Bladder microvascular endothelial cell (primary cell): ENCODE results near the gene ERCC5. TPM values are rescaled to one million over a fixed set of nuclear protein-coding genes. Genes with fewer than 3 reads are reported as not detected.

Experiments
- total RNA-seq: library from RNA; depleted of rRNA; stranded (reverse); fragments of >200 nt; gene quantifications from 2 replicates; pipeline ENCODE4 v1.2.3, GENCODE V29; 2014

Gene ERCC5
- total RNA-seq, result 27.8 and 40.3 TPM in 2 replicates

GRCh38 chr13:102845630-102846260, at the start of gene ERCC5:
Gene ERCC5 (plus strand): TSS chr13:102846032. CDS start chr13:102846267, 235 bp downstream.

DNA sequence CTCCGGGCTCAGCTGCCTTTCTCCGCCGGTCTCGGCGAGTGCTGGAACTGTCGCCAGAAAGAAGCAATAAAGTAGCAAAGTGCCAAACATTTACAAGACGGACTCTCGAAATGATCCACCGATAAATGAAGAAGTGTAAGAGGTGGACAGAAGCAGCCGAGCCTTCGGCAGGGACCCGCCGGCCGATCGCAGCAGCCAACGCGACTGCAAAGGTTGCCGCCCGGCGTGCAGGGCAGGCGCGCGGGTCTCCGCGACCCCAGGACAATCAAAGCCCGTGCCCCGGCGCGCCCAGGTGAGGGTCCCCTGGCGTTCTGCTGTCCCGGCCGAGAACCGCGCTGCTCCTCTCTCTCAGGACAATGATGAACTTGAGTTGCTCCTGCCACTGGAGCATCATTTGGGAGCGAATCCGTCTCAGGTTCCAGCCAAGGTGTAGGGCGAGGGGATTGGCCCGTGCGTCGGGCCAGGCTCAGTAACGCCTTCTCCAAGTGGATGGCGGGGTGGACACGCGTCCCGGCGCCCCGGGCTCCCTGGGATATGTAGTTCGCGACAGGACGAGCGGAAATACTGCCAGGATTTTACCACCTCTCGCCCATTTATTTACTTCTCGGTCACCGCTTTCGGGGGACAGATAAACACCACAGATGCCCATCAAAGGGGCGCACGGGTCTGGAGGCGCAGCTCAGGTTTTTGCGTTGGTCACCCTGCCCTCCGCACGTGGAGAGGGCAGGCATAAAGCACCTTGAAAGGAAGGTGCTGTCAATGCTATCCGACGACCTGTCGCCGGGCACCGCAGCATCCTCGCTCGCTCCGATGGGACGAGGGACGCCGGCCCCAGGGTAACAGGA, 47.0 kb upstream of the ERCC5 start, which contains the start of the genes BIVM and POGLUT2:
BIVM (plus strand) TSS at position 539 of the 845 bp plus-strand sequence. CDS start 8,149 bp downstream, outside the sequence.
POGLUT2 (minus strand) TSS at position 396 of the 845 bp plus-strand sequence; CDS start at position 90, 306 bp downstream.

Other genes starting within 250 kb of the ERCC5 start
- 32.2 and 58.3 TPM in 2 replicates for gene TPP2, start 249.0 kb upstream of the ERCC5 start, total RNA-seq
- gene METTL21C, start 151.0 kb upstream of the ERCC5 start, total RNA-seq, result not detected in 2 replicates
- gene TEX30, start 72.2 kb upstream of the ERCC5 start, total RNA-seq, result 16.0 and 25.8 TPM in 2 replicates
- gene POGLUT2, start 47.1 kb upstream of the ERCC5 start, total RNA-seq, result 9.7 and 23.3 TPM in 2 replicates
- gene BIVM, start 46.9 kb upstream of the ERCC5 start, total RNA-seq, result 8.9 and 18.0 TPM in 2 replicates
- not detected in 2 replicates for gene SLC10A2, start 220.4 kb downstream of the ERCC5 start, total RNA-seq